ENCODE results near the gene CLDN1.

CLDN1 gene

DNA sequence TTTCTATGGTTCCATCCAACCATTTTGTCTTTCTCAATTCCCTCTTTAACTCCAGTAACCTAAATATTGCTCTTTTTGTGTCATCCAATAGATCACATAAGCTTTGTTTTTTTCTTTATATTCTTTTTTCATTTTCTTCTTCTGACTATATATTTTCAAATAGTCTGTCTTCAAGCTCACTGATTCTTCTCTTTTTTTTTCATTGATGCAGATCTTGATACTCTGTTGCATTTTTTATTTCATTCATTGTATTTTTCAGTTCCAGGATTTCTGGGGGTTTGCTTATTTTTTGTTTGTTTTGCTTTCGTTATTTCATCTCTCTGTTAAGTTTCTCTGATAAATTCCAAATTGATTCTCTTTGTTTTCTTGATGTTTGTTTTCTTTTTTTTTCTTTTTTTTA is 36.2 kb downstream of the CLDN1 start:
- H3K4me2 ChIP-seq (ENCODE audit: low read length), result no peak overlapping the region
- no peaks in the 10 kb centered on the region for H3F3A ChIP-seq (ENCODE audit: insufficient read depth, low read length)
- TF ChIP-seq, protein P1, sequence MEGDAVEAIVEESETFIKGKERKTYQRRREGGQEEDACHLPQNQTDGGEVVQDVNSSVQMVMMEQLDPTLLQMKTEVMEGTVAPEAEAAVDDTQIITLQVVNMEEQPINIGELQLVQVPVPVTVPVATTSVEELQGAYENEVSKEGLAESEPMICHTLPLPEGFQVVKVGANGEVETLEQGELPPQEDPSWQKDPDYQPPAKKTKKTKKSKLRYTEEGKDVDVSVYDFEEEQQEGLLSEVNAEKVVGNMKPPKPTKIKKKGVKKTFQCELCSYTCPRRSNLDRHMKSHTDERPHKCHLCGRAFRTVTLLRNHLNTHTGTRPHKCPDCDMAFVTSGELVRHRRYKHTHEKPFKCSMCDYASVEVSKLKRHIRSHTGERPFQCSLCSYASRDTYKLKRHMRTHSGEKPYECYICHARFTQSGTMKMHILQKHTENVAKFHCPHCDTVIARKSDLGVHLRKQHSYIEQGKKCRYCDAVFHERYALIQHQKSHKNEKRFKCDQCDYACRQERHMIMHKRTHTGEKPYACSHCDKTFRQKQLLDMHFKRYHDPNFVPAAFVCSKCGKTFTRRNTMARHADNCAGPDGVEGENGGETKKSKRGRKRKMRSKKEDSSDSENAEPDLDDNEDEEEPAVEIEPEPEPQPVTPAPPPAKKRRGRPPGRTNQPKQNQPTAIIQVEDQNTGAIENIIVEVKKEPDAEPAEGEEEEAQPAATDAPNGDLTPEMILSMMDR (IDR thresholded peaks at IDR 0.05; ENCODE audit: low read length), result no peak
- TF ChIP-seq EZH2 (IDR thresholded peaks at IDR 0.05; ENCODE audit: borderline replicate concordance, low read length), result no peak
- no peaks in the 10 kb centered on the region for H3K4me1 ChIP-seq (ENCODE audit: insufficient read depth, low read length, severe bottlenecking)
- no peak overlapping the region for H3K27ac ChIP-seq (ENCODE audit: low read depth, low read length, poor library complexity, severe bottlenecking)
- peaks cover 6% of the 10 kb centered on the region; the same call in 1 of the 2 replicates for H3K9me2 ChIP-seq (ENCODE audit: low read depth, low read length)
- H3K27me3 ChIP-seq (ENCODE audit: insufficient read depth, low read length), result no peaks in the 10 kb centered on the region
- H3K4me3 ChIP-seq (ENCODE audit: low read depth, low read length, poor library complexity, severe bottlenecking), result no peak overlapping the region
- peaks cover 9% of the 10 kb centered on the region for H3K9me3 ChIP-seq (ENCODE audit: low read length)
- H3K9ac ChIP-seq (ENCODE audit: low read length), result no peak overlapping the region
- H4K20me1 ChIP-seq (ENCODE audit: insufficient read depth, low read length), result no peaks in the 10 kb centered on the region
- no peak overlapping the region for H2AFZ ChIP-seq (ENCODE audit: low read length)
- no peaks in the 10 kb centered on the region for H3K36me3 ChIP-seq (ENCODE audit: insufficient read depth, low read length)
- no peaks in the 10 kb centered on the region for H3K79me2 ChIP-seq (ENCODE audit: insufficient read depth, low read length)

DNA sequence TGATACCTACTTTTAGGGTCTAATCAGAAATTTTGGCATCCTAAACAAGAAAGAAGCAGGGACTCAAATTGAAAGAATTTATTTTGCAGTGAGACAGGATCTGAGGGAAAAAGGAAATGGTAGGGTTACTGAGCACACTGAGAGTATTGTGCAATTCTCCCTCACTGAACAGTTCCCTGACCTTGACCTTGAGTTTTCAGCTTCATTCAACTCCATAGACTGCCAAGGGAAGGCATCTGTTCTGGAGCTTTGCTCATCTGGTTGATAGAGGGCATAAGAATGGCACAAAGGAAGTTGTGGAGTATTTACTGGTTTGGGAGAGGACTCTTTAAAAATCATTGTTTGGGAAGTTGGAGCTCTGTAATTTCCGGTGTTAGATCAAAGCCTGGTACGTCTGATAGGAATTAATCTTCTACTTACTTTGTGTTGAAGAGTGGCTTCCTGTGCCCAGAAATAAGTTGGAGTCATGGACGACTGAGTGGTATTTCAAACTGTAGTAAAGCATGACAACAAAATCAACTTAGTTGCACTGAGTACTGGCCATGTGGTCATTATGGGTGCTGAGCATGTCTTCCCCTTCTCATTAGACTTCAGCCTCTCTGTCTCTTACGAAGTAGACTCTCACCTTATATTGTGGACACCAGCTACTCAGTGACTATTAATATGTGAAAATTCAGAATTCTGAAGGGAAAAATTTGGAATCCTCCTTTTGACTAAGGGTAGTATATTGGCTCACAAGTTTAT is 40.8 kb downstream of the CLDN1 start:
- H3K9ac ChIP-seq (ENCODE audit: low read length), result no peak overlapping the region
- H4K20me1 ChIP-seq (ENCODE audit: insufficient read depth, low read length), result no peaks in the 10 kb centered on the region
- TF ChIP-seq EZH2 (IDR thresholded peaks at IDR 0.05; ENCODE audit: borderline replicate concordance, low read length), result no peak
- TF ChIP-seq, protein P1 (IDR thresholded peaks at IDR 0.05; ENCODE audit: low read length), result no peak
- H3F3A ChIP-seq (ENCODE audit: insufficient read depth, low read length), result no peaks in the 10 kb centered on the region
- H3K27ac ChIP-seq (ENCODE audit: low read depth, low read length, poor library complexity, severe bottlenecking), result no peak overlapping the region
- peaks cover 6% of the 10 kb centered on the region; the same call in 1 of the 2 replicates for H3K9me2 ChIP-seq (ENCODE audit: low read depth, low read length)
- no peaks in the 10 kb centered on the region for H3K79me2 ChIP-seq (ENCODE audit: insufficient read depth, low read length)
- no peak overlapping the region for H3K4me2 ChIP-seq (ENCODE audit: low read length)
- H3K4me3 ChIP-seq (ENCODE audit: low read depth, low read length, poor library complexity, severe bottlenecking), result no peak overlapping the region
- peaks cover 5% of the 10 kb centered on the region; the same call in 1 of the 2 replicates for H3K9me3 ChIP-seq (ENCODE audit: low read length)
- H3K4me1 ChIP-seq (ENCODE audit: insufficient read depth, low read length, severe bottlenecking), result no peaks in the 10 kb centered on the region
- H3K27me3 ChIP-seq (ENCODE audit: insufficient read depth, low read length), result no peaks in the 10 kb centered on the region
- no peaks in the 10 kb centered on the region for H3K36me3 ChIP-seq (ENCODE audit: insufficient read depth, low read length)
- no peak overlapping the region for H2AFZ ChIP-seq (ENCODE audit: low read length)

DNA sequence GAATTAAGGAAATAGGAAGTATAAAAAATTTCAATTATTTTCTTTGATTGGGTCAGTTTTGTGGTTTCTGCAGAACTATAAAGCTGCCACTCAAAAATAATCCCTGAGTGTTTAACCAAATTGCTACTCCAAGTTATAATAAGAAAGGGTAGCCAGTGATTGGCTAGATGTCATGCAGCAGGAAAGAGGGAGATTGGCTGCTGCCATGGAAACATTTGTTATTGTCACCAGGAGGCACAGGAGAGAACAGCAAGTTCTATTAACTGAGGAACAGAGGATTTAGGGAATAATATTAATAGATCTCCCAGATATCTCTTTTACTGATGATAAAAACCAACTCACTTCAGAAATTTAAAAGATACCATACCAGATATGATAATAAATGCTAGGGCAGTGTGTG is 42.6 kb downstream of the CLDN1 start:
- TF ChIP-seq, protein P1 (IDR thresholded peaks at IDR 0.05; ENCODE audit: low read length), result no peak
- TF ChIP-seq EZH2 (IDR thresholded peaks at IDR 0.05; ENCODE audit: borderline replicate concordance, low read length), result no peak
- Histone ChIP-seq H3K9me2 (ENCODE audit: low read depth, low read length) (peaks cover 6% of the 10 kb centered on the region; the same call in 1 of the 2 replicates), H3K4me1 (ENCODE audit: insufficient read depth, low read length, severe bottlenecking) (no peaks in the 10 kb centered on the region), H3K27me3 (ENCODE audit: insufficient read depth, low read length) (no peaks in the 10 kb centered on the region), H3K4me2 (ENCODE audit: low read length) (no peak overlapping the region), H3F3A (ENCODE audit: insufficient read depth, low read length) (no peaks in the 10 kb centered on the region), H3K9me3 (ENCODE audit: low read length) (no peaks in the 10 kb centered on the region), H3K9ac (ENCODE audit: low read length) (no peak overlapping the region), H3K27ac (ENCODE audit: low read depth, low read length, poor library complexity, severe bottlenecking) (no peak overlapping the region), H3K36me3 (ENCODE audit: insufficient read depth, low read length) (no peaks in the 10 kb centered on the region), H2AFZ (ENCODE audit: low read length) (no peak overlapping the region), H3K4me3 (ENCODE audit: low read depth, low read length, poor library complexity, severe bottlenecking) (no peak overlapping the region), H3K79me2 (ENCODE audit: insufficient read depth, low read length) (no peaks in the 10 kb centered on the region), H4K20me1 (ENCODE audit: insufficient read depth, low read length) (no peaks in the 10 kb centered on the region)
